ENCODE data around the gene MON1B.

- TF ChIP-seq POLR2A (IDR thresholded peaks at IDR 0.05) (no peak), CTCF (IDR thresholded peaks at IDR 0.05) (no peak)
Observed at GRCh38 chr16:77193377-77193776, 2.4 kb downstream of the MON1B start.
